Ammon's horn (tissue), 1 donor: ENCODE measurements around the gene TEX50.
"Not testable (repeated sequence)": the region's sequence is repeated elsewhere in the genome, so short reads cannot be mapped to it uniquely, and the experiment has no call there.

Experiments
- DNase-seq: peaks from one replicate; pipeline ENCODE4 v3.0.0-alpha.2; 2016; ENCODE audit warnings: low spot score

Gene TEX50, protein sequence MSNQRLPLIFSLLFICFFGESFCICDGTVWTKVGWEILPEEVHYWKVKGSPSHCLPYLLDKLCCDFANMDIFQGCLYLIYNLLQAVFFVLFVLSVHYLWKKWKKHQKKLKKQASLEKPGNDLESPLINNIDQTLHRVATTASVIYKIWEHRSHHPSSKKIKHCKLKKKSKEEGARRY

DNA sequence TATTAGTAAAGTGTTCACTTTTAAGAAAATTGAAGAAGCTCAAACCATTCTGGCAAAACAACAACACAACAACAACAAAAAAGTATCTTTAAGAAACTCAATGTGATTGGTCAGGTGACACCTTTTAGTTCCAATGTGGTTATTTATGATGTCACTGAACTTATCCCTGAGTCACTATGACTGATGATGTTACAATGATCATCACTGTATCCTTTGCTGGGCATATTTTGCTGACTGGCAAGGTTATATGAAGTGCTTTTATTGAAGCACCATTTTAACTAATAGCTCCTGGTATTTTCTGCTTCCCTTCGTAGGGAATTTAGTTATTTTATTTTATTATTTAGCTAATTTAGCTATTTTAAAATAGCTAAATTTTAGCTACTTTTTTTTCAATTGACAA is at the start of gene TEX50:
TSS of gene TEX50 (plus strand) at position 223 of the 400 bp plus-strand sequence. CDS start 184 bp downstream, outside the sequence.
- DNase-seq, result no peak

DNA sequence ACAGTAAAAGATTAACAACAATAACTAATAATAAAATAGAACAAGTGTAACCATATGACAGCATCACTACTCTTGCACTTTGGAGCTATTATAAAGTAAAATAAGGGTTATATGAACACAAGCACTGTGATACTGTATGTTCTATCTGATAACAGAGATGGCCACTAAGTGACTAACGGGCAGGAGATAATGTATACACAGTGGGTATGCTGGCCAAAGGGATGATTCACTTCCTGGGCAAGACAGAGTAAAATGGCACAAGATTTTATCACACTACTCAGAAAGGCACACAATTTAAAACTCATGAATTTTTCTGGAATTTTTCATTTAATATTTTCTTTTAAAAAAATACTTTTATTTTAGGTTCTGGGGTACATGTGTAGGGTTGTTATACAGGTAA is 44.6 kb upstream of the TEX50 start:
- DNase-seq, result no peak

DNA sequence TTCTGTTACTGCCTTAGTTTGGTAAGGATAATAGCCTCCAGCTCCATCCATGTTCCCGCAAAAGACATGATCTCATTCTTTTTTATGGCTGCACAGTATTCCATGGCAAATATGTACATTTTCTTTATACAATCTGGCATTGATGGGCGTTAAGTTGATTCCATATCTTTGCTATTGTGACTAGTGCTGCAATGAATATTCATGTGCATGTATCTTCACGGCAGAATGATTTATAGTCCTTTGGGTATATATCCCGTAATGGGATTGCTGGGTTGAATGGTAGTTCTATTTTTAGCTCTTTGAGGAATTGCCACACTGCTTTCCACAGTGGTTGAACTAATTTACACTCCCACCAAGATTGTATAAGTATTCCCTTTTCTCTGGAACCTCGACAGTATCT is 44.0 kb upstream of the TEX50 start:
- not testable (repeated sequence) for DNase-seq

DNA sequence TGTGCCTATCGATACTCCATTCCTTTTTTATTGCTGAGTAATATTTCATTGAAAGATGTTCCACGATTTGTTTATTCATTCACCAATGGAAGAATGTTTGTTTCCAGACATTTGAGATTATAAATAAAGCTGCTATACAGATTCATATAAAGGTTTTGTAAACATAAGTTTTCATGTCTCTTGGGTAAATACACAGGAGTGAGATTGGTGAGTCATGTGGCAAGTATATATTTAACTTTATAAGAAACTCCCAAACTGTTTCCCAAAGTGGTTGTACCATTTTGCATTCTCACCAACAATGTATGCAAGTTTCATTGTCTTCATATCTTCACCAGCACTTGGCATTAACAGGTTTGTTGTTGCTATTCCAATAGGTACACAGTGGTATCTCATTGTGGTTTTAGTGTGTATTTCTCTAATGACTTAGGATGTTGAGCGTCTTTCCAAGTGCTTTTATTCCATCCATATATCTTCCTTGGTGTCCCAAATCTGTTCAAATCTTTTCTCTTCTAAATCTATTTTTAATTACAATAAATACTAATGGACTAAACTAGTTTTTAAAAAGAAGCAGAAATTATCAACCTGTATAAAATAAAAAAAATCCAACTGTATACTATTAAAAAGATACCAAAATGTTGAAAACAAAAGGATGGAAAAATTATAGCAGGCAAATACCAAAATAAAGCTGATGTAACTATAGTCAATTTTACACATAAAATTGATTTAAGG is 38.9 kb upstream of the TEX50 start:
- no peak for DNase-seq

DNA sequence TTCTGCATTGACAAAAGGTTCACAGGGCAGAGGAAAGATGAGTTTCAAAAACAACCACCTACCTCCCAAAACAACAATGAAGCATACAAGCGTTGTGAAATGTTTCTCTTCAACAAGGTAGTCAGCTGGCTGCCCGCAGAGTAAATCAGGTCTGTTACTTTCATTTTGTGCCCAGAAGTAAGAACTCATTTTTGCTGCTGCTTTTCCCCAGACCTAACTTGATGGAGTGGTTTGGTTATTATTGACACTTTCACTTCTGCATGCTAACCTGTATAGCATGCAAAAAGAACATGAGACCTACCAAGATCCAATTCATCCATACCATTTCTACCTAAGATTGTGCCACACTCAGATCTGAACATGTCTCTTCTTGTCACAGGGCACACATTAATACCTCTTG is 33.5 kb upstream of the TEX50 start:
- no peak for DNase-seq

DNA sequence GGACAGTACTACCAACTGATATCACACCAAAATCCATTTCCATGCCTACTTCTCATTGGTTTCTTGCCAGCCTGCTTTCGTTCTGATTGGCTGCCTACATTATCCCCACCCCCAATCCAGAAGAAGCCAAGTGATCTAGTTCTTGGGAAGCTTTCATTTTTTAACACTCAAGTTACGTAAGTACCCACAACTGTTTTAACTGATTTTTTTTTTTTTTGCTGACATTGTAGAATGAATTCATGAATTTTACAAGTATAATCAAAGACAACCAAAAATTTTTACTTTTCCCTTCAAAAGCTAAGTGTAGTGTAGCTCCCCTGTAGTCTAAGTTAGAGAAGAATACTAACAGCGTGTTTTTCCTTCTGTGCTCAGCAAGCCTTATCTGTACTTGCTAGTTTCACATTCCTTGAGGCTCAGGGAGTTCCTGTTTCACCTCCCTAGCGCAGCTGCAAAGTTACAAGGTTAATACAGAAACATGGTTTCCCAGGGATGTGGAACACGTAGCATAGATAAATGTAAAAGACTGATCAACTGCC is 32.0 kb upstream of the TEX50 start, which contains the start of gene SLC9C2:
TSS of gene SLC9C2 (minus strand) at position 17 of the 536 bp plus-strand sequence. CDS start 1,296 bp downstream, outside the sequence.
- DNase-seq, result peak; percentile 20

DNA sequence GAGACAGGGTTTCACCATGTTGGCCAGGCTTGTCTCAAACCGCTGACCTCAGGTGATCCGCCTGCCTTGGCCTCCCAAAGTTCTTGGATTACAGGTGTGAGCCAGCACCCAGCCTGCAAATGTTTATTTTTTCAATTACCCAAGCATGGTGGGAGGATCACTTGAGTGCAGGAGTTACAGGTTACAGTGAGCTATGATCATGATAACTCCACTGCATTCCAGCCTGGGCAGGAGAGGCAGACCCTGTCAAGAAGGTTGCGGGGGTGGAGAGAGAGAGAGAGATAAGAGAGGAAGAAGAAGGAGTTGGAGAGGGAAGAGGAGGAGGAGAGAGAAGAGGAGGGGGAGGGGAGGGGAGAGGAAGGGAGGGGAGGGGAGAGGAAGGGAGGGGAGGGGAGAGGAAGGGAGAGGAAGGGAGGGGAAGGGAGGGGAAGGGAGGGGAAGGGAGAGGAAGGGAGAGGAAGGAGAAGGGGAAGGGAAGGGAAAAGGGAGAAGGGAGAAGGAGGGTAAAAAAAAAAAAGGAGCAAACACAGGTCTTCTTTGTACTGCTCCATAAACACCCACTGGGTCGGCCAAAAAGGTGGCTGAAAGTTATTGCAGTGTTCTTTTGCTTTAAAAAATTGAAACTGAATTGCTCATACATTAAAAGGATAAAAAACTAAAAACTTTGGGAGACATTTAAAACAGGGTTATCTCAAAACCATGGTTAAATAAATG is 26.5 kb upstream of the TEX50 start:
- no peak for DNase-seq

DNA sequence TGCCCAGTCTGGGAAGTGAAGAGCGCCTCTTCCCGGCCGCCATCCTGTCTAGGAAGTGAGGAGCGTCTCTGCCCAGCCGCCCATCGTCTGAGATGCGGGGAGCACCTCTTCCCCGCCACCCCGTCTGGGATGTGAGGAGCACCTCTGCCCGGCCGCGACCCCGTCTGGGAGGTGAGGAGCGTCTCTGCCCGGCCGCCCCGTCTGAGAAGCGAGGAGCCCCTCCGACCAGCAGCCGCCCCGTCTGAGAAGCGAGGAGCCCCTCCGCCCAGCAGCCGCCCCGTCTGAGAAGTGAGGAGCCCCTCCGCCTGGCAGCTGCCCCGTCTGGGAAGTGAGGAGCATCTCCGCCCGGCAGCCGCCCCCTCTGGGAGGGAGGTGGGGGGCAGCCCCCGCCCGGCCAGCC is 22.1 kb upstream of the TEX50 start:
- DNase-seq, result not testable (repeated sequence)

DNA sequence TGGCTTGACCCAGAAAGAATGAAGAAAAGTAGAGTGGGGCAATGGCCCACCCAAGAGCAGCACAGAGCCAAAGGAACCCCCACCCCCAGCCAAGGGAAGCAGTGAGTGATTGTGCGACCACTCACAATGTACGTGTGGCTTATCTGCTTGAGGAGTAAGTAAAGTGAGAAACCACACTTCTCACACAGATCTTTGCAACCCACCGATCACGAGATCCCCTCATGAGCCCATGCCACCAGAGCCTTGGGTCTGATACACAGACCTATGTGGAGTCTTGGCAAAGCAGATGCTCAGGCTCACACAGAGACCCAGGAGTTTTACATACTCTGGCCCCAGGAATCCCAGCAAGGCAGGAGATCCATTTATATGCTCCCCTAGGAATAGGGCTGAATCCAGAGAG is 18.3 kb upstream of the TEX50 start:
- no peak for DNase-seq

DNA sequence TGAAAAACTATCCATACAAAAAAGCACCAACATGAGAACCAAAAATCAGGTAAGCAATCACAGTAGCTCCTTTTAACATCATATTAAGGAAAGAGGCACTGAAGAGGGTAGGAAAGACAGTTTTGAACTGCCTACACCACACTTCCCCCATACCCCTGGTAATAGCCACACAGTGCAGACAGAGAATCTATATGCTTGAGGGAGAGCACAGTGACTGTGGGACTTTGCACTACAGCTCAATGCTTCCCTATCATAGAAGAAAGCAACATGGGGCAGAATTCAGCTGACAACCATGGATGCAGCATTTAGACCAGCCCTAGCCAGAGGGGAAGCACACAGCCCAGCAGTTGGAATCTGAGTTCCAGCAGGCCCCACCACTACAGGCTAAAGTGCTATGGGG is 7.9 kb upstream of the TEX50 start:
- DNase-seq, result no peak

DNA sequence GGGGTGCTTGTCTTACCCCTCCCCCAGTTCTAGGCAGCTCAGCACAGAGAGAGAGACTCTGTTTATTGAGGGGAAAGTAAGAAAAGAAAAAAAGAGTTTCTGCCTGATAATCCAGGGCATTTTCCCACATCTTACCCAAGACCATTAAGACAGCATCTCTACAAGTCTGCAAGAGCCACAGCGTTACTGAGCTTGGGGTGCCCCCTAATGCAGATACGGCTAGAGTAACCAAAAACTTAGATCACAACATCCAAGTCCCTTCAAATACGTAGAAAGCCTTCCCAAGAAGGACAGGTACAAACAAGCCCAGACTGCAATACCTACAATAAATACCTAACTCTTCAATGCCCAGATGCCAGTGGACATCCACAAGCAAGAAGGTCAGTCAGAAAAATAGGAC is 6.2 kb upstream of the TEX50 start:
- DNase-seq, result no peak

DNA sequence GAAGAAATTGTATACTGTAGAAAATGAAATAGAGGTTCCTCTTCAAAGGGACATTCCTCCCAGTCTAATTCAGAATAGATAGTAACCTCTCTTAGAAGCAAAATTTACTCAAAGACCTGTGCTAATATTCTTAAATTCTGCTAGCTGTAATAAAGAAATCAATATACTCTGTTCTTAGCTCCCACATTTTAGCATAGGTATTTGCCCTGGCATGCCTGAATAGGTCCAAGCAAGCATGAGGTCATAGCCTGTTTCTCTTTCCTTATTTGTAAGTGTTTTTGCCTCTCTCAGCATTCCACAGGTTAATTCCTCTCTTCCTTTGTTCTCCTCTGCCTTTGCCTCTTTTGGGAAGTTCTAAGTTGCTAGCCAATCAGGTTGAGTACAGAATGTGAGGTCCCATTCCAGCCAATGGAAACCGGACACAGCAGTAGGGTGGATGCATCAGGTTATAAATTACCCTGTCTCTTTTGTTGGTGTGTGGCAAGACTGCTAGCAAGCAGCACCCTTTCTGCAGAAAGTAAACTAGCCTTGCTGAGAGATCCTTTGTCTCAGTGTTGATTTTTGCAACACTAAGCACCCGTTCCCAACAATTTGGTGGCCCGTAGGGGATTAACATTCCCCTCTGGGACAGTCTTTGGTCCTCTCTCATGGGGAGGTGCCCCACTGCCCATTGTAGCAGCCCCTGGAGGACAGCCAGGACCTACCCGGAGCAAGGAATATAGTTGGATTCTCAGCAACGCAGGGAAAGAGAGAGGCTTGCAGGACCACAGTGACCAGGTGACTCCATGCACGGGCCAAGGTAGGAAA is 2.3 kb downstream of the TEX50 start:
- not testable (repeated sequence) for DNase-seq

DNA sequence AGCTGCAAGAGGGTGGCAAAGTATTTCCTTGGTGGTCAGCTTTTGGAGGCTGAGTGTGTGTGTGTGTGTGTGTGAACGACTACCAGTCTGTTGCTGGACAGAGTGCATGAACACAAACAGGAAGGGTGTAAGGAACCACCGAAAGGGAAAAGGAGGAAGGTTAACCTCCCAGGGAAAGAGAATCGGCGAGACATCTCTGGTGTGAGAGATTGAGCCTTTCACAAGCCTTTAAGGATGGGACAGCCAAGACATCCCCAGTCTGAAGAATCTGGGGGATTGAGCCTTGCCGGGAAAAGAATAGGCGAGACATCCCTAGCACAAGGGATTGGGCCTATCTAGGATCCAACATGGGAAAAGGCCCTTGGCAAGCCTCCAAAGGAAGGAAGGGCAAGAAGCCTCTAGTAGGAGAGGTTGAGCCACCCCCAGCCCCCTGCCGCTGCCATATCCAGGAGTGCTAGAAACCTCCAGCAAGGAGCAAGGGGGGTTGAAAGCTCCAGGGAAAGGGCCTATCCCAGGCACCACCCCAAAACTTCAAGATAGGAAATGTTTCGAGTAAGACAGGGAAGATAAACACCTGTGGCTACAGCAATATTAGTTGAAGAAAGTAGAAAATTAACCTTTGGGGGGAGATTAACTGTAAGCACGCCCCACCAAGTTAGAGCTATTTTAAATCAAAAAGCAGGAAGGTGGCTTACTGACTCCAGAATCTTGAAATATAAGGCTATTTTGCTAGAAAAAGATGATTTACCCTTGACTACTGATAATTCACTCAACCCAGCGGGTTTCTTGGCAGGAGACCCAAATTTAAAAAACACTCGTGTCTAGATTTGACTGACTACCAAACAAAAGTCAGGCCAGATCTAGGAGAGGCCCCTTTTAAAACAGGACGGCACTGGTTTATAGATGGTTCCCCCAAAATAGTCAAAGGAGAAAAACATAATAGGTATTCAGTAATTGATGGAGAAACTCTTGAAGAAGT is 3.2 kb downstream of the TEX50 start:
- no peak for DNase-seq

DNA sequence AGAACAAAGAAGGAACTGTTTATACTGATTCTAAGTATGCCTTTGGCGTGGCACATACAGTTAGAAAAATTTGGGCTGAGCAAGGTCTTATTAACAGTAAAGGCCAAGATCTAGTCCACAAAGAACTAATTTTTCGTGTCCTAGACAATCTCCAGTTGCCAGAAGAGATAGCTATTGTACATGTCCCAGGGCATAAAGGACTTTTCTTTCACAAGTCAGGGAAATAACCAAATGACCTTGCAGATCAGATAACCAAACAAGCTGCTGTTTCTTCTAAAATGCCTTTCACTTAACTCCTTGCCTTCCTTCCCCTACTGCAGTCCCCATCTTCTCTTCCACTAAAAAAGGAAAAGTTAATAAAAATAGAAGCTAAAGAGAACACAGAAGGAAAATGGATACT is 4.0 kb downstream of the TEX50 start:
- DNase-seq, result no peak

DNA sequence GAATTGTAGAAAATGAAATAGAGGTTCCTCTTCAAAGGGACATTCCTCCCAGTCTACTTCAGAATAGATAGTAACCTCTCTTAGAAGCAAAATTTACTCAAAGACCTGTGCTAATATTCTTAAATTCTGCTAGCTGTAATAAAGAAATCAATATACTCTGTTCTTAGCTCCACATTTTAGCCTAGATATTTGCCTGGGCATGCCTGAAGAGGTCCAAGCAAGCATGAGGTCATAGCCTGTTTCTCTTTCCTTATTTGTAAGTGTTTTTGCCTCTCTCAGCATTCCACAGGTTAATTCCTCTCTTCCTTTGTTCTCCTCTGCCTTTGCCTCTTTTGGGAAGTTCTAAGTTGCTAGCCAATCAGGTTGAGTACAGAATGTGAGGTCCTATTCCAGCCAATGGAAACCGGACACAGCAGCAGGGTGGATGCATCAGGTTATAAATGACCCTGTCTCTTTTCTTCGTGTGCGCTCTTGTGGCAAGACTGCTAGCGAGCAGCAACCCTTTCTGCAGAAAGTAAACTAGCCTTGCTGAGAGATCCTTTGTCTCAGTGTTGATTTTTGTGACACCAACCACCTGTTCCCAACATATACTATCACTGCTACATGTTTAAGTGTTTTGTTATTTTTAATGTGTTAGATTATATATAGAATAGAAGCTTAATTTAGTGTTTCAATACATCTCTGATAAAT is 7.5 kb downstream of the TEX50 start:
- not testable (repeated sequence) for DNase-seq

DNA sequence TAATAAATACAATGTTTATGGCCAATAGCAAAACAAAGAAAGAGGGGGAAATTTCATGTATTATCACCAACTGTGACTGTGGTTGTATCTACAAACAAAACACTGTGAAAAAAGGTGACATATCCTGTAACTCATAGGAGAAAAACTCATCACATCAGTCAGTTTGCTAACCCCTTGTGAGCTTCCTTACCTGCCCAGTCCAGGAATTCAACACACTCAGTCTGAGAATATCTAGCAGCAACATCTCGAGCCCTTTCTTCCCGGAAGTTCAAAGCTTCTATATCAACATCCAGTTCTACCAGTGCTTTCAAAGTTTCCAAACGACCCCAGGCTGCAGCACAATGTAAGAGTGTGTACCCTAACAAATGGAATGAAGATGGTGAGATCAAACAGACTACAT is 11.5 kb downstream of the TEX50 start:
- DNase-seq, result no peak

DNA sequence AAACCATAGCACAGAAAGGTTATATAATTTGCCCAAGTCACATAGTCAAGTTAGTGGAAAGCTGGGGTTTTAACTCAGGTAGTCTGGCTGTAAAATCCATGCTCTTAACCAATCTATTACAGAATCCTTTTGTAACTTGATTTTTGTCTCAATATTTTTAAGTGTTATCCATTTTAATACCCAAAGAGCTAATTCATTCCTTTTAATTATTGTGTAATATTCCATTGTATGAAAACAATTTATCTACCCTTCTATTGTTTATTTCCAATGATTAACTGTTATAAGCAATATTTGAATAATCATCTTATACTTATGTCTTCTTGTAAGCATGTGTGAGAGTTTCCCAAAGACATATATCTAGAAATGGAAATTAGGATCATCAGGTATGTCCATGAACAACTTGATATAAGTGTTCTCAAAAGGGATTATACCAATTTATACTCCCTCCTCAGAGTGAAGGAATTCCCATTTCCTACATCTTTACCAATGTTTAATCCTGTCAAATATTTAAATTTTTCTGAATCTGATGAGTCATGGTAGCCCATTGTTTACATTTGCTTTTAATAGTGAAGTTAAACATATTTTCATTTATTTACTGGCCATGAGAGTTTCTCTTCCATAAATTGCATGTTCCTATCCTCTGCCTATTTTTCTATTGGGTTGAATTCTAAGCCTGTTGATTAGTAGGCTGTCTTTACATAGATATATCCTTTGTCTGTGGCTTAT is 13.9 kb downstream of the TEX50 start:
- no peak for DNase-seq

DNA sequence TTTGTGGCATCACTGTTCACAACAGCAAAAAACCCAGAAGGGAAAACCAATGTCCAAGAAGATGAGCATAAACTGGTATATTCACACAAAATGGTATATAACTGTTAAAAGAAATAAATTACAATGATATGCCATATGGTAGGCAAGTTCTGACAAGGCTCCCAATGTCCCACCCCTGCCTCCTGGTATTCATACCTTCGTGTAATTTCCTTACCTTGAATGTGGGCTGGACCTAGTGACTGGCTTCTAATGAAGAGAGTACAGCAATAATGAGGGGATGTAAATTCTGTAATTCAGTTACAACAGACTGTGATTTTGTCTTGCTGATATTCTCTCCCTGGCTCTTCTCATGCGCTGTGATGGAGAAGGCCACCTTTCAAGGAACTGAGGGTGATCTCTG is 25.2 kb downstream of the TEX50 start:
- DNase-seq, result no peak

DNA sequence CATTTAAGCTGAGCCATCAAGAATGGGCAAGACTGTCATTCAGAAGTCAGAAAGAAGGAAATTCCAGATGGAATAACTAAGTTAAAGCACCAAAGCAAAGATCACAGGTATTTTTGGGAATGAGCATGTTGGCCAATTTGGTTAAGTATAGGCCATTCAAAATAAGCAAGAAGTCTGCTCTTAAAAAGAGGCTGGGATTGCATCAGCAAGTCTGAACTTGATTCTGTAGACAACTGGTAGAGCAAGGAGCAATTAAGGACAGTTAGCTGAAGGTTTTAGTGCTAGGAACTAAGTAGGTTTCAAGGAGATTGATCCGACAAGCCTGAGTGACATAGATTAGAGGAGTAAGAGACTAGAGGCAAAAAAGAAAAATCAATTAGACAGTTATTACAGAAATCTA is 26.1 kb downstream of the TEX50 start:
- no peak for DNase-seq

DNA sequence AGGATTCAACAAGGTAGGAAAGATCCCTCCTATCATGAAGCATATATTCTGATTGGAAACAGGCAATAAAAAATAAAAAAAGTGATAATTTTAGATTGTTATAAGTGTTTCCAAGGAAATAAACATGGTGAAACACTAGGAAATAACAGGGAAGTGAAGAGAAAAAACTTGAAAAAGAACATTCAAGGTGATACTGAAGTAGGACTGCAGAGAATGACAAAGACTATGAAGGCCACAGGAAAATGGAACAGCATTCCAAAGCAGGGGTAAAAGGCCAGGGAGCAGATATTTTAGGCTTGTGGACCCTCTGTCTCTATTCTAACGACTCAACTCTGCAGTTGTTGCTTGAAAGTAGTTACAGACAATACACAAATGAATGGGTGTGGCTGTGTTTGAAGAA is 26.6 kb downstream of the TEX50 start:
- no peak for DNase-seq
